ENCODE measurements around the gene CACNA1B. TPM values are rescaled to one million over a fixed set of nuclear protein-coding genes. Genes with fewer than 3 reads are reported as not detected.

The CACNA1B gene
- total RNA-seq, 4 donors from 2014 or later, result 0.08 TPM; not detected in 2

DNA sequence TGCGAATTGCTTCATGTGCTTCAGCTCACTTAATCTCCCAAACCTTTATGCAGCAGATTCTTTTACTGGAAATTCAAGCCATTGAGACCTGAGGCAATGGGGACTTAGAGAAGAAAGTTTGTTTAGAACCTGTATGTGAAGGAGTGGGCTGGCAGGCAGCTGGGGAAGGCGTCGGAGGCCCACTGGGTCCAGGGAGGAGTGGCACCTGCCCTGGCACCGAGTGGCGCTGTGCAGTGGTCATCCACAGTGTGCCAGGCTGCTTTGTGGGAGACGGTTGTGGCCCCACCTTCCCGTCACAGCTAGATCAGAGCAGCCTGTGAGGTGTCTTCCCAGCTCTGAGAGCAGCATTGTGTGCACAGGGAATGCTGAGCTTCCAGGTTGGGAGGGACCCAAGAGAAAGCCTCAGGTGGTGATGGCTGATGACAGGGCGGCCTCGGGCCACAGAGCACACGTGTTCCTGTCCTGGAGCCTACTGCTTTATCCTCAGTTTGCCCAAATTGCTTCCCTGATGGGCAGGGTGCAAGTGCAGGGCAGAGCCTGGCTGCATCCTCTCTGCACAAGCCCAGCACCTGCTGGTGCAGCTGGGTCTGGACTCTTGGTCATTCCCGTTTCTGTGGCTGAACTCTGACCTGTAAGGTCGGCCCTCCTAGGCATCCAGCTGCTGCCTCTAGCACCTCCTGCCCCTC, 175.2 kb downstream of the CACNA1B start:
- Histone ChIP-seq H3K4me3 (no peak overlapping the region), H3K9me3 (no peaks in the 10 kb centered on the region), H3K4me1 (no peaks in the 10 kb centered on the region), H3K27ac (no peak overlapping the region), H3K27me3 (peaks cover 22% of the 10 kb centered on the region), H3K36me3 (no peaks in the 10 kb centered on the region)
- DNase-seq (ENCODE audit: low spot score in 2 of 2), result peak in 1 of 2 donors; percentile 64
- TF ChIP-seq, protein P1, sequence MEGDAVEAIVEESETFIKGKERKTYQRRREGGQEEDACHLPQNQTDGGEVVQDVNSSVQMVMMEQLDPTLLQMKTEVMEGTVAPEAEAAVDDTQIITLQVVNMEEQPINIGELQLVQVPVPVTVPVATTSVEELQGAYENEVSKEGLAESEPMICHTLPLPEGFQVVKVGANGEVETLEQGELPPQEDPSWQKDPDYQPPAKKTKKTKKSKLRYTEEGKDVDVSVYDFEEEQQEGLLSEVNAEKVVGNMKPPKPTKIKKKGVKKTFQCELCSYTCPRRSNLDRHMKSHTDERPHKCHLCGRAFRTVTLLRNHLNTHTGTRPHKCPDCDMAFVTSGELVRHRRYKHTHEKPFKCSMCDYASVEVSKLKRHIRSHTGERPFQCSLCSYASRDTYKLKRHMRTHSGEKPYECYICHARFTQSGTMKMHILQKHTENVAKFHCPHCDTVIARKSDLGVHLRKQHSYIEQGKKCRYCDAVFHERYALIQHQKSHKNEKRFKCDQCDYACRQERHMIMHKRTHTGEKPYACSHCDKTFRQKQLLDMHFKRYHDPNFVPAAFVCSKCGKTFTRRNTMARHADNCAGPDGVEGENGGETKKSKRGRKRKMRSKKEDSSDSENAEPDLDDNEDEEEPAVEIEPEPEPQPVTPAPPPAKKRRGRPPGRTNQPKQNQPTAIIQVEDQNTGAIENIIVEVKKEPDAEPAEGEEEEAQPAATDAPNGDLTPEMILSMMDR (IDR thresholded peaks at IDR 0.05), result no peak
- no peak for TF ChIP-seq EP300 (IDR thresholded peaks at IDR 0.05)
- TF ChIP-seq POLR2A (IDR thresholded peaks at IDR 0.05), result no peak
- no peak for TF ChIP-seq POLR2AphosphoS5 (IDR thresholded peaks at IDR 0.05)
- 65% methylated on average over 8 of the region's 12 CpGs for WGBS

DNA sequence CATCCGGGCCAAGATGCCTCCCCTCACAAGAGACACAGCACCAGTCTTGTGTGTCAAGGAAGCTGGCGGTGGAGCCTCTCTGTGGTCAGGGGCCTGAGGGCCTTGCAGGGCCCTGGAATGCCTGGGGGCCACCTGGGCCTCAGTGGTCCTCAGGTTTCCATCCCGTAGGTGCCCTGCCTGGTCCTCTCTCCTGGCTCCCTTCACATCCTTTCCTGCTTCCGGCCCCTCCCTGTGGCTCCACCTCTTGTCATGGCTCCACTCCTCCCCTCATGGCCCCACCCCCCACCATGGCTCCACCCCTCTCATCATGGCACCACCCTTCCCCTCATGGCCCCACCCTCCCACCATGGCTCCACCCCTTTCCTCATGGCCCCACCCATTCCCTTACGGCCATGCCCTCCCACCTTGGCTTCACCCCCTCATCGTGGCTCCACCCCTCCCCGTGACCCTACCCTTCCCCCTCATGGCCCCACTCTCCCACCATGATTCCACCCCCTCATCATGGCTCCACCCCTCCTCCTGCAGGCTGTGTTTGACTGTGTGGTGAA, 175.8 kb downstream of the CACNA1B start:
- Histone ChIP-seq H3K9me3 (no peaks in the 10 kb centered on the region), H3K36me3 (no peaks in the 10 kb centered on the region), H3K27me3 (peaks cover 22% of the 10 kb centered on the region), H3K27ac (no peak overlapping the region), H3K4me3 (no peak overlapping the region), H3K4me1 (no peaks in the 10 kb centered on the region)
- TF ChIP-seq EP300 (IDR thresholded peaks at IDR 0.05), result no peak
- TF ChIP-seq POLR2AphosphoS5 (IDR thresholded peaks at IDR 0.05), result no peak
- DNase-seq (ENCODE audit: low spot score in 2 of 2), result peak; percentile 39 to 47
- WGBS, result 78% methylated on average over 6 of the region's 7 CpGs

DNA sequence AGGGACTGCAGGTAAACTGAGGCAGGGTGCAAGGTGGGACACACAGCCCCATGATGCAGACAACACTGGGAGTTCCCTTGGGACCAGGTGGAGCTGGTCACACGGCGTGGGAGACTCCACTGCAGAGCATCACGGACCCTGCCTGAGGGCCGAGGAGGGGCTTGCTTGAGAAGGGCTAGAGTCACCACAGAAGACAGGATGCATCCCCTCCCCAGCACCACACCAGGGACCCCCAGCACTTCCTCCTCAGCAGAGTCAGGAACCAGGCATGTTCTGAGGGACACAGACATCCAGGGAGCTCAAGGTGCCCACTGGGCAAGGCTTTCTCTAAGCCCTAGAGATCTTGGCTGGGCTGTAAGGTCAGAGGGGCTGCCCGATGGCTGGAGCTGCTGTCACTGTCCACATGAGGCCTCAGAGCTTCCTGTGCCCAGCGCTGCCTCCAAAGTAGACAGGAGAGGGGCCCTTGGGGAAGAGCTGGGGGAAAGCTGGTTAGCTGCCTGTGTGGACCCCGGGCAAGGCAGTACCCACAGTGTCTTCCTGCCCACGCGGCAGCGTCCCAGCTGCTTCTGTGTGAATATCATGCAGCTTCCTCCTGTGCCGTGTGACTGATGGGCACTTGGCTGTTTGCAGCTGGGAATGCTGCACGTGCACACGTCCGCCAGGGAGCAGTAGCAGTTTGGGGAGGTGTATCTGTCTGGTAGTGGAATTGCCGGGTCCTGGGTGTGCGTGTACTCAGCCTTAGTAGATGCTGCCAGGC, 176.6 kb downstream of the CACNA1B start:
- 75% methylated on average over 10 of the region's 16 CpGs for WGBS

DNA sequence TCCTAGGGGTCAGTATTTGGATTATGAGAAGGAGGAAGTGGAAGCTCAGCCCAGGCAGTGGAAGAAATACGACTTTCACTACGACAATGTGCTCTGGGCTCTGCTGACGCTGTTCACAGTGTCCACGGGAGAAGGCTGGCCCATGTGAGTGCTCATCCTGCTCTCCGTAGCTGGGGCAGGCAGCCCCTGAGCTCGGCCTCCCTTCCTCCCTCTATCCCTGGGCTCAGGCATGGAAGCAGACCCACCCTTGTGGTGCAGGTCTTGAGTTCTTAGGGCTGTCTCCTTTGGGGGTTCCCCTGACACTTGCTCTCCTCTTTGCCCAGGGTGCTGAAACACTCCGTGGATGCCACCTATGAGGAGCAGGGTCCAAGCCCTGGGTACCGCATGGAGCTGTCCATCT, 180.1 kb downstream of the CACNA1B start:
- Histone ChIP-seq H3K4me3 (no peak overlapping the region), H3K9me3 (no peaks in the 10 kb centered on the region), H3K27me3 (peaks cover 3% of the 10 kb centered on the region), H3K4me1 (no peaks in the 10 kb centered on the region), H3K27ac (no peak overlapping the region), H3K36me3 (no peaks in the 10 kb centered on the region)
- DNase-seq (ENCODE audit: low spot score in 2 of 2), result peak in 1 of 2 donors; percentile 7
- TF ChIP-seq POLR2AphosphoS5 (IDR thresholded peaks at IDR 0.05), result no peak
- no peak for TF ChIP-seq POLR2A (IDR thresholded peaks at IDR 0.05)
- TF ChIP-seq, protein P1 (IDR thresholded peaks at IDR 0.05), result no peak
- TF ChIP-seq EP300 (IDR thresholded peaks at IDR 0.05), result no peak
- 74% methylated on average over 8 of the region's 8 CpGs for WGBS

More for the DNA sequence above, 176.6 kb downstream of the CACNA1B start:
- Histone ChIP-seq H3K4me3 (no peak overlapping the region), H3K27me3 (peaks cover 22% of the 10 kb centered on the region), H3K4me1 (no peaks in the 10 kb centered on the region), H3K27ac (no peak overlapping the region), H3K9me3 (no peaks in the 10 kb centered on the region), H3K36me3 (no peaks in the 10 kb centered on the region)
- peak; percentile 21 to 75 for DNase-seq (ENCODE audit: low spot score in 2 of 2)
- TF ChIP-seq POLR2A (IDR thresholded peaks at IDR 0.05) (no peak), EP300 (IDR thresholded peaks at IDR 0.05) (no peak), POLR2AphosphoS5 (IDR thresholded peaks at IDR 0.05) (no peak)
- TF ChIP-seq, protein P1 (IDR thresholded peaks at IDR 0.05), result no peak

DNA sequence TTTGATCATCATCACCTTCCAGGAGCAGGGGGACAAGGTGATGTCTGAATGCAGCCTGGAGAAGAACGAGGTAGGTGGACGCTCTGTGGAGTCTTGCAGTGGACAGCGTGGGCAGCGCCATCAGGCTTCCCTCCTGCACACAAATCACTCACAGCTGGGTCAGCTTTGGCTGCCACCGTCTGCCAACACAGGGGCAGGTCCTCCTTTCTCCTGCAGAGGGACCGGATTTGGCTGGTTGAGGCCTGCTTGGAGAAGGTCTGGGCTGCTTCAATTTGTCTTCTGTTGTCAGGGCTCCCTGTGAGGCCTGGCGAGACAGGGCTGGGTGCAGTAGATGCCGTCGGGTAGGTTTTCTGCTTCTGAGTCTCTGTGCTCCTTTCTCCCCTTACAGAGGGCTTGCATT, 180.6 kb downstream of the CACNA1B start:
- Histone ChIP-seq H3K27ac (no peak overlapping the region), H3K4me1 (no peaks in the 10 kb centered on the region), H3K4me3 (no peak overlapping the region), H3K9me3 (no peaks in the 10 kb centered on the region), H3K27me3 (peaks cover 2% of the 10 kb centered on the region), H3K36me3 (no peaks in the 10 kb centered on the region)
- DNase-seq (ENCODE audit: low spot score in 2 of 2), result peak in 1 of 2 donors; percentile 31
- 91% methylated on average over 9 of the region's 9 CpGs for WGBS
- TF ChIP-seq POLR2A (IDR thresholded peaks at IDR 0.05), result no peak
- no peak for TF ChIP-seq POLR2AphosphoS5 (IDR thresholded peaks at IDR 0.05)
- TF ChIP-seq, protein P1 (IDR thresholded peaks at IDR 0.05), result no peak
- no peak for TF ChIP-seq EP300 (IDR thresholded peaks at IDR 0.05)

Data from suprapubic skin (tissue), 4 donors.